HCT116 (cell line): ENCODE measurements around the gene C4orf54. TPM values are rescaled to one million over a fixed set of nuclear protein-coding genes. Genes with fewer than 3 reads are reported as not detected.

Experiments used
- ATAC-seq: fragments of 200-7000 bp; cut with Tn5 transposase; 2 replicates; pipeline ENCODE4 v1.9.1; 2020; ENCODE audit warnings: mild to moderate bottlenecking, moderate library complexity
- BruUV-seq: library from RNA; stranded (reverse); fragments of 400-500 nt; replicated peaks from 2 replicates; lab custom pipeline; 2021; lab: Mats Ljungman, UMichigan
- CTCF ChIA-PET: fragments of 300-600 bp; sonication (Branson Sonifier 250); formaldehyde crosslinking; loops from one replicate; lab custom pipeline; 2021; ENCODE audit warnings: antibody characterized with exemption; lab: Charles Lee
- POLR2A ChIA-PET: fragments of 300-600, 350-600 bp; sonication (Branson Sonifier 250); formaldehyde crosslinking; loops from one replicate; lab custom pipeline; 2021; ENCODE audit warnings: antibody characterized with exemption; lab: Charles Lee
- RAD21 ChIA-PET, 2 experiments: fragments of 300-600 bp; sonication (Branson Sonifier 250); formaldehyde crosslinking; loops; one replicate each; lab custom pipeline; 2023; ENCODE audit warnings: low total read pairs in 2 of 2; ENCODE audit not compliant: uncharacterized antibody in 2 of 2, unreplicated experiment in 2 of 2, low non-redundant PET in 1 of 2; lab: Charles Lee
- DNase-seq: peaks from one replicate; pipeline ENCODE4 v3.0.0-alpha.2; 2010; ENCODE audit warnings: low read depth, low spot score
- H2AFZ ChIP-seq: fragments of 200-600 bp; shearing (Covaris generic), sonication (generic); 2 replicates; pipeline ENCODE4 v1.6.1; 2017; ENCODE audit warnings: low read depth, mixed run types, mixed read lengths, antibody characterized with exemption, low read length; ENCODE audit not compliant: poor library complexity, severe bottlenecking
- H3K27ac ChIP-seq: 2 replicates; pipeline ENCODE4 v1.5.1; 2012; ENCODE audit warnings: low read depth, low read length
- H3K27me3 ChIP-seq: fragments of 200-600 bp; sonication (generic); 2 replicates; pipeline ENCODE4 v1.6.1; 2016; ENCODE audit warnings: mixed run types, low read length, mixed read lengths; ENCODE audit not compliant: insufficient read depth
- H3K36me3 ChIP-seq, 2 experiments: fragments of 200-500 bp in 1 of 2; fragments of 200-600 bp in 1 of 2; sonication (Bioruptor generic) in 1 of 2; sonication (generic) in 1 of 2; 2 replicates each; pipeline versions ENCODE4 v1.5.1 to v1.6.1; 2014 to 2016; ENCODE audit warnings: low read length in 2 of 2, inconsistent platforms in 1 of 2, mixed read lengths in 1 of 2, mixed run types in 1 of 2; ENCODE audit not compliant: insufficient read depth in 2 of 2, control insufficient read depth in 1 of 2
- H3K4me1 ChIP-seq, 2 experiments: fragments of 200-600 bp in 1 of 2; sonication (generic) in 1 of 2; 2 replicates each; pipeline versions ENCODE4 v1.5.1 to v1.6.1; 2012 to 2017; ENCODE audit warnings: low read length in 2 of 2, inconsistent platforms in 1 of 2, mild to moderate bottlenecking in 1 of 2, mixed read lengths in 1 of 2, mixed run types in 1 of 2, moderate library complexity in 1 of 2; ENCODE audit not compliant: insufficient read depth in 2 of 2, control insufficient read depth in 1 of 2
- H3K4me2 ChIP-seq: fragments of 200-600 bp; sonication (generic); 2 replicates; pipeline ENCODE4 v1.6.1; 2017; ENCODE audit warnings: mixed run types, low read length, mixed read lengths
- H3K4me3 ChIP-seq, 2 experiments: fragments of 200-600 bp in 1 of 2; sonication (generic) in 1 of 2; replicated peaks in 1 of 2; 2 replicates each; pipeline ENCODE4 v1.5.1; 2011 to 2016; ENCODE audit warnings: low read length in 2 of 2, control low read depth in 1 of 2, low read depth in 1 of 2, mild to moderate bottlenecking in 1 of 2, mixed read lengths in 1 of 2, mixed run types in 1 of 2
- H3K79me2 ChIP-seq: fragments of 200-600 bp; sonication (generic); 2 replicates; pipeline ENCODE4 v1.6.1; 2017; ENCODE audit warnings: mild to moderate bottlenecking, mixed run types, low read length, moderate library complexity, mixed read lengths; ENCODE audit not compliant: insufficient read depth
- H3K9ac ChIP-seq: fragments of 200-600 bp; sonication (generic); 2 replicates; pipeline ENCODE4 v1.6.1; 2016; ENCODE audit warnings: low read length, mixed read lengths
- H3K9me2 ChIP-seq: fragments of 200-600 bp; sonication (generic), shearing (Covaris generic); 2 replicates; pipeline ENCODE4 v1.6.1; 2017; ENCODE audit warnings: mixed run types, mild to moderate bottlenecking, moderate library complexity; ENCODE audit not compliant: insufficient read depth
- H3K9me3 ChIP-seq, 2 experiments: fragments of 200-500 bp in 1 of 2; fragments of 200-600 bp in 1 of 2; sonication (Bioruptor generic) in 1 of 2; sonication (generic) in 1 of 2; 2 replicates each; pipeline ENCODE4 v1.6.1; 2014 to 2017; ENCODE audit warnings: low read length in 2 of 2, mixed read lengths in 2 of 2, inconsistent platforms in 1 of 2, low read depth in 1 of 2, mild to moderate bottlenecking in 1 of 2, mixed run types in 1 of 2, moderate library complexity in 1 of 2; ENCODE audit not compliant: control insufficient read depth in 1 of 2, insufficient read depth in 1 of 2
- H4K20me1 ChIP-seq: fragments of 200-600 bp; sonication (generic), shearing (Covaris generic); 2 replicates; pipeline ENCODE4 v1.6.1; 2017; ENCODE audit warnings: mixed run types, mild to moderate bottlenecking, moderate library complexity; ENCODE audit not compliant: insufficient read depth
- ATF3 ChIP-seq: IDR thresholded peaks from 2 replicates; pipeline ENCODE4 v1.6.1; 2012
- CBX3 ChIP-seq: IDR thresholded peaks from 2 replicates; pipeline ENCODE4 v1.6.1; 2012; ENCODE audit warnings: low read depth
- CEBPB ChIP-seq: IDR thresholded peaks from 2 replicates; pipeline ENCODE4 v1.6.1; 2012; ENCODE audit warnings: low read depth
- CTCF ChIP-seq, 3 experiments: fragments of 200-600 bp in 1 of 3; sonication (generic) in 1 of 3; IDR thresholded peaks in 2 of 3; conservative IDR thresholded peaks in 1 of 3; 2 replicates each; pipeline ENCODE4 v1.5.1; 2012 to 2017; ENCODE audit warnings: low read depth in 2 of 3, low read length in 2 of 3, antibody characterized with exemption in 1 of 3, borderline replicate concordance in 1 of 3, control low read depth in 1 of 3, mild to moderate bottlenecking in 1 of 3, mixed read lengths in 1 of 3, mixed run types in 1 of 3, moderate library complexity in 1 of 3; ENCODE audit not compliant: insufficient read depth in 1 of 3
- EGR1 ChIP-seq: IDR thresholded peaks from 2 replicates; pipeline ENCODE4 v1.6.1; 2012; ENCODE audit warnings: low read depth
- ELF1 ChIP-seq: IDR thresholded peaks from 2 replicates; pipeline ENCODE4 v1.6.1; 2012; ENCODE audit warnings: low read depth, borderline replicate concordance
- EZH2 ChIP-seq: fragments of 200-600 bp; sonication (generic); IDR thresholded peaks from 2 replicates; pipeline ENCODE4 v1.6.1; 2017; ENCODE audit warnings: antibody characterized with exemption, mixed run types
- EZH2phosphoT487 ChIP-seq: fragments of 200-600 bp; IDR thresholded peaks from 2 replicates; pipeline ENCODE4 v1.6.1; 2018; ENCODE audit warnings: antibody characterized with exemption, borderline replicate concordance
- FOSL1 ChIP-seq: IDR thresholded peaks from 2 replicates; pipeline ENCODE4 v1.6.1; 2012; ENCODE audit warnings: low read depth
- POLR2A ChIP-seq: IDR thresholded peaks from 2 replicates; pipeline ENCODE4 v1.7.0; 2011; ENCODE audit warnings: borderline replicate concordance; ENCODE audit not compliant: insufficient read depth, insufficient read length; ENCODE audit errors: extremely low read depth
- POLR2AphosphoS5 ChIP-seq: IDR thresholded peaks from 2 replicates; pipeline ENCODE4 v1.6.1; 2011; ENCODE audit warnings: mild to moderate bottlenecking, low read depth, low read length, moderate library complexity
- REST ChIP-seq: IDR thresholded peaks from 2 replicates; pipeline ENCODE4 v1.6.1; 2012; ENCODE audit warnings: low read depth
- SIN3A ChIP-seq: IDR thresholded peaks from 2 replicates; pipeline ENCODE4 v1.6.1; 2012; ENCODE audit warnings: low read depth
- SP1 ChIP-seq: IDR thresholded peaks from 2 replicates; pipeline ENCODE4 v1.6.1; 2012; ENCODE audit warnings: low read depth
- SRF ChIP-seq: IDR thresholded peaks from 2 replicates; pipeline ENCODE4 v1.6.1; 2012; ENCODE audit warnings: low read depth
- YY1 ChIP-seq: IDR thresholded peaks from 2 replicates; pipeline ENCODE4 v1.6.1; 2011; ENCODE audit warnings: low read length, low read depth, moderate library complexity, mild to moderate bottlenecking; ENCODE audit not compliant: insufficient replicate concordance; ENCODE audit errors: extremely low read depth
- ZFX ChIP-seq: fragments of 450-650 bp; IDR thresholded peaks from 2 replicates; pipeline ENCODE4 v1.6.1; 2017
- ZNF274 ChIP-seq: fragments of 200-500 bp; sonication (Bioruptor generic); IDR thresholded peaks from 2 replicates; pipeline ENCODE4 v1.6.1; 2014; ENCODE audit warnings: mild to moderate bottlenecking, low read depth, low read length, inconsistent platforms
- intact Hi-C: fragments of 100-400 bp; cut with micrococcal nuclease; formaldehyde crosslinking; loops from 2 replicates; pipeline ENCODE4 v1.10.0; 2022
- total RNA-seq: library from RNA; stranded (reverse); gene quantifications from one replicate; pipeline ENCODE4 v1.2.1, GENCODE V29; 2021; ENCODE audit not compliant: unreplicated experiment
- TF ChIP-seq, protein P1 (sequence below): IDR thresholded peaks from 2 replicates; pipeline ENCODE4 v1.6.1; 2011; ENCODE audit warnings: mild to moderate bottlenecking, low read length, moderate library complexity; ENCODE audit not compliant: insufficient replicate concordance; ENCODE audit errors: extremely low read depth

The C4orf54 gene
- total RNA-seq, 1 experiment from 2014 or later = not detected

DNA sequence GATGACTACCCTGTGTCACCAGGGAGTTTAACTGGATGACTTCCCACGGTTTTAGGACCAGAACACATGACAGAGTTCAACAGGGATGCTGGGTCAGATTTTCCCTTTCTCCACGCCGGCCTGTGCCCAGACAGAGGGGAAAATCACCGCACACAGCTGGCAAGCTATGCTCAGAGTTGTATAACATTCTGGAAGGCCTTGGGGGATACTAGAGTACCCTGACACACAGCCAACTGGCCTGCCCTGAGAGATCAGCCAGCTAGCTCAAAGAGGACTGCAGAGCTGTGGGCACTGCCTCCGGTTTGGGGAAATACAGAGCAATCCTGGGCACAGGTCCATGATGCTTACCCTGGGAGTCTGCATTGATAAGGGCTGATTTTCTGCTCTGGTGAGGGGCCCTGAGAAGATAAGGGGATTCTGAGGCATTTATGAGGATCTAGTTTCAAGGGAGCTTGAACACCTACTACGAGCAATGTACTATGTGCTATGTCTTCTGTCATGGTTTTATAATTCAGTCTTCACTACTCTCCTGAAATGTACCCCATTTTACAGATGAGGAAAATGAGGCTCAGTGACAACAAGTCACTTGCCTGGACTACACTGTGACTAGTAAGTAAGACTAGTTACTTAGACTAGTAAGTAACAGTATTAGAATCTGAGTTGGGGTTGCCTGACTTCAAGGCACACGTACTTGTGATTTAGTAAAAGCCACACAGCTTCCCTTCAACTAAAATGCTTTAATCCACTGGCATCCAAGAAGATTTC, 14.7 kb downstream of the C4orf54 start:
- Histone ChIP-seq H3K79me2 (no peaks in the 10 kb centered on the region), H3K4me3 (no peak overlapping the region), H3K9ac (no peak overlapping the region), H3K4me2 (no peak overlapping the region), H2AFZ (no peak overlapping the region), H4K20me1 (no peaks in the 10 kb centered on the region), H3K4me1 (no peaks in the 10 kb centered on the region), H3K9me2 (no peaks in the 10 kb centered on the region), H3K27ac (no peak overlapping the region), H3K9me3 (no peaks in the 10 kb centered on the region), H3K36me3 (no peaks in the 10 kb centered on the region), H3K27me3 (no peaks in the 10 kb centered on the region)
- ChIA-PET POLR2A (no interaction called here), CTCF (no interaction called here), RAD21 (no interaction called here)
- ATAC-seq (no peak), DNase-seq (no peak)
- intact Hi-C loops = no loop called here
- BruUV-seq = no TSS peak
- TF ChIP-seq ZFX (no peak), CBX3 (no peak), ATF3 (no peak), POLR2A (no peak), EGR1 (no peak), SP1 (no peak), CEBPB (no peak), CTCF (IDR thresholded peaks at IDR 0.05 in 2 of 3, conservative IDR thresholded peaks at IDR 0.05 in 1 of 3; ENCODE audit: borderline replicate concordance in 1 of 3, insufficient read depth in 1 of 3, low read depth in 2 of 3, low read length in 2 of 3) (no peak), ELF1 (no peak), SRF (no peak), REST (no peak), YY1 (no peak), POLR2AphosphoS5 (no peak), EZH2phosphoT487 (no peak), EZH2 (no peak), SIN3A (no peak), FOSL1 (no peak), ZNF274 (no peak)
- TF ChIP-seq, protein P1, sequence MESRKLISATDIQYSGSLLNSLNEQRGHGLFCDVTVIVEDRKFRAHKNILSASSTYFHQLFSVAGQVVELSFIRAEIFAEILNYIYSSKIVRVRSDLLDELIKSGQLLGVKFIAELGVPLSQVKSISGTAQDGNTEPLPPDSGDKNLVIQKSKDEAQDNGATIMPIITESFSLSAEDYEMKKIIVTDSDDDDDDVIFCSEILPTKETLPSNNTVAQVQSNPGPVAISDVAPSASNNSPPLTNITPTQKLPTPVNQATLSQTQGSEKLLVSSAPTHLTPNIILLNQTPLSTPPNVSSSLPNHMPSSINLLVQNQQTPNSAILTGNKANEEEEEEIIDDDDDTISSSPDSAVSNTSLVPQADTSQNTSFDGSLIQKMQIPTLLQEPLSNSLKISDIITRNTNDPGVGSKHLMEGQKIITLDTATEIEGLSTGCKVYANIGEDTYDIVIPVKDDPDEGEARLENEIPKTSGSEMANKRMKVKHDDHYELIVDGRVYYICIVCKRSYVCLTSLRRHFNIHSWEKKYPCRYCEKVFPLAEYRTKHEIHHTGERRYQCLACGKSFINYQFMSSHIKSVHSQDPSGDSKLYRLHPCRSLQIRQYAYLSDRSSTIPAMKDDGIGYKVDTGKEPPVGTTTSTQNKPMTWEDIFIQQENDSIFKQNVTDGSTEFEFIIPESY = no peak
